SKM-1 (cell line): ENCODE data around the gene TDRD1.
A peak's percentile ranks its signal among the peaks of the same experiment; 100 is the strongest.
"Not testable (repeated sequence)": the region's sequence is repeated elsewhere in the genome, so short reads cannot be mapped to it uniquely, and the experiment has no call there.

Experiments
- DNase-seq: peaks from one replicate; lab custom pipeline; 2025; ENCODE audit not compliant: unreplicated experiment; lab: John Stamatoyannopoulos, UW

Gene TDRD1, protein sequence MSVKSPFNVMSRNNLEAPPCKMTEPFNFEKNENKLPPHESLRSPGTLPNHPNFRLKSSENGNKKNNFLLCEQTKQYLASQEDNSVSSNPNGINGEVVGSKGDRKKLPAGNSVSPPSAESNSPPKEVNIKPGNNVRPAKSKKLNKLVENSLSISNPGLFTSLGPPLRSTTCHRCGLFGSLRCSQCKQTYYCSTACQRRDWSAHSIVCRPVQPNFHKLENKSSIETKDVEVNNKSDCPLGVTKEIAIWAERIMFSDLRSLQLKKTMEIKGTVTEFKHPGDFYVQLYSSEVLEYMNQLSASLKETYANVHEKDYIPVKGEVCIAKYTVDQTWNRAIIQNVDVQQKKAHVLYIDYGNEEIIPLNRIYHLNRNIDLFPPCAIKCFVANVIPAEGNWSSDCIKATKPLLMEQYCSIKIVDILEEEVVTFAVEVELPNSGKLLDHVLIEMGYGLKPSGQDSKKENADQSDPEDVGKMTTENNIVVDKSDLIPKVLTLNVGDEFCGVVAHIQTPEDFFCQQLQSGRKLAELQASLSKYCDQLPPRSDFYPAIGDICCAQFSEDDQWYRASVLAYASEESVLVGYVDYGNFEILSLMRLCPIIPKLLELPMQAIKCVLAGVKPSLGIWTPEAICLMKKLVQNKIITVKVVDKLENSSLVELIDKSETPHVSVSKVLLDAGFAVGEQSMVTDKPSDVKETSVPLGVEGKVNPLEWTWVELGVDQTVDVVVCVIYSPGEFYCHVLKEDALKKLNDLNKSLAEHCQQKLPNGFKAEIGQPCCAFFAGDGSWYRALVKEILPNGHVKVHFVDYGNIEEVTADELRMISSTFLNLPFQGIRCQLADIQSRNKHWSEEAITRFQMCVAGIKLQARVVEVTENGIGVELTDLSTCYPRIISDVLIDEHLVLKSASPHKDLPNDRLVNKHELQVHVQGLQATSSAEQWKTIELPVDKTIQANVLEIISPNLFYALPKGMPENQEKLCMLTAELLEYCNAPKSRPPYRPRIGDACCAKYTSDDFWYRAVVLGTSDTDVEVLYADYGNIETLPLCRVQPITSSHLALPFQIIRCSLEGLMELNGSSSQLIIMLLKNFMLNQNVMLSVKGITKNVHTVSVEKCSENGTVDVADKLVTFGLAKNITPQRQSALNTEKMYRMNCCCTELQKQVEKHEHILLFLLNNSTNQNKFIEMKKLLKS

DNA sequence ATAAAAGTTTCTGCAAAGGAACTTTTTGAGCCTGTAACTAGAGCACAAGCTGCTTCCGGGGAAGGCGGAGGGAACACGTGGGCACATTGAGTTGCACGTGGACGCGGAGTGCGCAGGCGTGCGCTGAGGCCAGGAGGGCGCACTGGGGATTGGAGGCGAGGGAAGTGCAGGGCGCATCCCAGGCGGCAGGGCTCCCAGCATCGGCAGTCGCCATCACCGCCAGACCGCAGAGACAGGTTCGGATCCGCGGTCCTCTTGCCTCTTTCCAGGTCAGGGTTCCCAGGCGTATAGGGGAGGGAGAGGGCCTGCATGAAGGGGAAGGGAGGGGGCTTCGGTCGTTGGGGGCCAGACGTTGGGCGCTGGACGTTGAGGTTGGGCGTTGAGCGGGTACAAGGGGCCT, at the start of gene TDRD1:
Gene TDRD1, plus strand, starts transcription at position 206 of the 400 bp plus-strand sequence. CDS start 8,479 bp downstream, outside the sequence.
- no peak for DNase-seq

DNA sequence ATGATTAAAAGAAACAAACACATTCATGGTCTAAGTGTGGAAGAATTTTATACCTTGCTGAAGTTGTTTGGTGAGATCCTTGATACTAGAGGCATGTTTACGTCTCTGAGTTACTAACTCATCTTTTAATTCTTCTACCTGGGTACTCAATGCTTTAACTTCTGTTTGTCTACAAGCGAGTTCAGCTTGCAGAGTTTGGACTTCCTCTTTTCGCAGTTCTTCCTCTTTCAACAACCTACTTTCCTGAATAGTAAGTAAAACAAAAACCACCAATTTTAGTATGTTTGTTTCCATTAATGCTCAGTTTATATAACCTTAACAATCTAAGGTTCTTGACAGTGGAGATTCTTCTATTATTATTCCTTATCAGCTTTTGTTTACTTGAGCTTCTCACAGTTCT, 48.1 kb upstream of the TDRD1 start:
- DNase-seq, result peak; percentile 83

DNA sequence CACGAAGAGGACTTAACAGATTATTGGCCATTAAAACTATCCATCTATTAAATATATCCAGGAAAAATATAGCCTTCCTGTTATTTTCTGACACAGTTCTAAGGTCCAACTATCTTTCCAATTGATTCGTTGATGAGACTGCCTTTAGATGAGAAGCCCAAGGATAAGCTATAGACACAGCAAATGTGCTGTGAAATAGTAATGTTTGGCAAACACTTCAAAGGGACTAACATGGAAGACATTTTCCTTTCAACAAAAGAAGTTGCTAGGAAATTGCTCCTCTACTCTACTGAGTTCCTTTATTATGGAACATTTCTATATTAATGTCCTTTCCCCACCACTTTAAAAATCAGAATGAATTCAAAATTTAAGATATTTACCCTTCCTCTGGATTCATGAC, 43.7 kb upstream of the TDRD1 start:
- DNase-seq, result no peak

DNA sequence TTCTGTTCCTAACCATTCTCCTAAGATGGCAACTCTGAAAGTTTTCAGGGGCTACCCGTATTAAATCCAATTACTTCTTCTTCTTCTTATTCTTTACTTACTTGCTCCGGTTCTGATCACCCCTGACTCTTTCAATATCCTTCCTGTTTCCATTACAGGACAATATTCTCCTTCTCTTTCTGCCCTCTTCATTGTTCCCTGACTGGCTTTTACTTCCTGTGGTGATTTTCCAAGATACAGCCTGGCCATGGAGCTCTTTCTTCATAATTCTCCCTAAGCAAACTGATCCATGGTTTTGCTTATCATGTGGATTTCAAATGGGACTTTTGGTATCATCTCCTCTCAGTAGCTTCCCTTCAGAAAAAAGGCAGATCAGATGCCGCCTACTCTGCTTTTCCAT, 40.6 kb upstream of the TDRD1 start:
- DNase-seq, result no peak

DNA sequence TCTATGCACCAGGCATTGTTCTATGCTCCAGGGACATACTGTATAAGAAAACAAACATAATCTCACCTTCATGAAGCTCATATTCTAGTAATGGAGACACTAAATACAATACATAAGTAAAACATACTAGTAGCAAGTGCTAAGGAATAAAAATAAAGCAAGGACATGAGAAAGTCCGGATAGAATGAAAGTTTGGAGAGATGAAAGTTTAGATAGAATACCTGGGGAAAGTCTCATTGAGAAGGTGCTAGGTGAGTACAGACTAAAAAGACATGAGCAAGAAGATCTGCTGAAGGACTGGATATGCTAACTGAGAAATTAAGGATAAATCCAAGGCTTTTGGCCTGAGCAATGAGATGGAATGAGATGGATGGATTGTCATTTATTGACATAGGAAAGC, 39.1 kb upstream of the TDRD1 start:
- DNase-seq, result no peak

DNA sequence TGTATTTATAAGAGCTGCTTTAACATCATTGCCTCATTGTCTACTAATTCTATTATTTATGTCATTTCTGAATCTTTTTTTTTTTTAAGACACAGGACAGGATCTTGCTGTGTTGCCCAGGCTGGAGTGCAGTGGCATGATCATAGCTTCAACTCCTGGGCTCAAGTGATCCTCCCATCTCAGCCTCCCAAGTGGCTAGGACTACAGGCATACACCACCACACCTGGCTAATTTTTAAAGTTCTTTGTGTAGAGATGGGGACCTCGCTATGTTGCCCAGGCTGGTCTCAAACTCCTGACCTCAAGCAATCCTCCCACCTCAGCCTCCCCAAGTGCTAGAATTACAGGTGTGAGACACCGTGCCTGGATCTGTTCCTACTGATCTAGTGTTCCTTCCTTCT, 38.3 kb upstream of the TDRD1 start:
- DNase-seq, result not testable (repeated sequence)

DNA sequence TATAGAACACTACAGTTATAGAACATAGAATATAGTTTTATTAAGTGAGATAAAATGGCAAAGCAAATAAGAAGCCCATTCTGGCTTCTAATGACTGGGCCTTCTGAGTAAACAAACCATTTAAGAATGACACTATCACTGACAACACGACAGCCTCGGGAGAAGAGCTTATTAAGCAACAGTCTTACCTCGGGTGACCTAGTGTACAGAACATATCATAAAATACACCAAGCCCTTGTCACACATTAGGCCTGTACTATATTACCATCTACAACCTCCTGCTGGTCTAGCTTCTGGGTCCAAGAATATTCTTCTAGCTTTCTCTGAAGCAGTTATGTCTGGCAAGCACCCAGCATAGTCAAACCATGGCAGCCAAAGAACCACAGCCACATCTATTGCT, 37.1 kb upstream of the TDRD1 start:
- DNase-seq, result no peak

DNA sequence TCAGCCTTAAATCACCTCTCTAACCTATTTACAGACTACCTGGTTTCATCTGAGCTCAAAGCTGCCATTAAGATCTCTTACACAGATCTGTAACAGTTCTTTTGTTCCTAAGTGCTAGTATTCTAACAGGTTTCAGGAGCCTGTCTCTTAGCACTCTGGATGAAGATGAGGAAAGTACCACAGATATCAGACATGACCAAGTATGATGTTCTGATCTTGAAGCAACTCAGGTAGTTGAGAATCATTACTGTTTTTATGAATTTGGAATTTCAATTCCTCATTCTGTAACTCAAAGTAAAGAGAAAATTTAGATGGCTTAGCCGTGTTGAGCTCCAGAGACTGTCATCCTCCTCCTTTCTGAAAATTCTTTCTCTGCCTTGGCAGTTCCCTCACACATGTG, 36.0 kb upstream of the TDRD1 start:
- no peak for DNase-seq

DNA sequence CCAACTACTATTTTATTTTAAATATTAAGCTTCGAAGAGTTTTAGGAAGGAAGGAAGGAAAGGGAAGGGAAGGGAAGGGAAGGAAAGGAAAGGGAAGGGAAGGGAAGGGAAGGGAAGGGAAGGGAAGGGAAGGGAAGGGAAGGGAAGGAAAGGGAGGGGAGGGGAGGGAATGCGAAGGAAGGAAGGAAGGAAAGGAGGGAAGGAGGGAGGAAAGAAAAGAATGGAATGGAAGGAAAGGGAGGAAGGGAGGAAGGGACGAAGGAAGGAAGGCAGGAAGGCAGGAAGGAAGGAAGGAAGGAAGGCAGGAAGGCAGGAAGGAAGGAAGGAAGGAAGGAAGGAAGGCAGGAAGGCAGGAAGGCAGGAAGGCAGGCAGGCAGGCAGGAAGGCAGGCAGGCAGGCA, 29.7 kb upstream of the TDRD1 start:
- DNase-seq, result not testable (repeated sequence)

DNA sequence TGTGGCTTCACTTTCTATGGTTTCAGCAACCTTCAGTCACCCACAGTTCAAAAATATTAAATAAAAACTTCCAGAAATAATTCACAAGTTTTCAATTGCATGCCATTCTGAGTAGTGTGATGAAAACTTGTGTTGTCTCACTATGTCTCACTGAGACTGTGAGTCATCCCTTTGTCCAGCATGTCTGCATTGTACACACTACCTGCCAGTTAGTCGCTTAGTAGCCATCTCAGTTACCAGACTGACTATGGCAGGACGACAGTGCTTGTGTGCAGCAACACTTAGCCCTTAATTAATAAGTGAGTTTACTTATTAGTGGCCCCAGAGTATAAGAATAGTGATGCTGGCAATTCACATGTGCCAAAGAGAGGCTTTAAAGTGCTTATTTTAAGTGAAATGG, 27.7 kb upstream of the TDRD1 start:
- DNase-seq, result no peak

DNA sequence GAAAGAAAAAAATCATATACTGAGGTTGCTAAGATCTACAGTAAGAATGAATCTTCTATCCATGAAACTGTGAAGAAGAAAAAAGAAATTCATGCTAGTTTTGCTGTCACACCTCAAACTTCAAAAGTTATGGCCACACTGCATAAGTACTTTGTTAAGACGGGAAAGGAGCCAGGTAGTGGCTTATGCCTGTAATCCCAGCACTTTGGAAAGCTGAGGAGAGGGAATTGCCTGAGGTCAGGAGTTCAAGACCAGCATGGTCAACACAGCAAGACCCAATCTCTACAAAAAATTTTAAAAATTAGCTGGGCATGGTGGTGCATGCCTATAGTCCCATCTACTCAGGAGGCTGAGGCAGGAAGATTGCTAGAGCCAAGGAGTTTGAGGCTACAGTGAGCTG, 27.3 kb upstream of the TDRD1 start:
- DNase-seq, result no peak

DNA sequence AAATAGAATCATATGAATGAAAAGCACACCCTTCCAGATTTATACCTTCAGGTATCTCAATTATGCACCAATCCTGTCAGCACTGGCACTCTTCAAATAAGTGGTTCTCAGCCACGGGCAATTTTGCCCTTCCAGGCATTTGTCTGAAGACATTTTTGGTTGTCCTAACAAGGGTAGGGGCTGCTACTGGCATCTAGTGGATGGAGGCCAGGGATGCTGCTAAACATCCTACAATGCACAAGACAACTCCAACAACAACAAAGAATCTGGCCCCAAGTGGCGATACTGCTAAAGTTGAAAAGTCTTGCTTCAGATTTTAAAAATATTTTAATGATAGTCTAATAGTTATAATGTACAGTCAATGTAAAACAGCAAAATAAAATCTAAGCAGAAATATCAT, 21.2 kb upstream of the TDRD1 start:
- no peak for DNase-seq

DNA sequence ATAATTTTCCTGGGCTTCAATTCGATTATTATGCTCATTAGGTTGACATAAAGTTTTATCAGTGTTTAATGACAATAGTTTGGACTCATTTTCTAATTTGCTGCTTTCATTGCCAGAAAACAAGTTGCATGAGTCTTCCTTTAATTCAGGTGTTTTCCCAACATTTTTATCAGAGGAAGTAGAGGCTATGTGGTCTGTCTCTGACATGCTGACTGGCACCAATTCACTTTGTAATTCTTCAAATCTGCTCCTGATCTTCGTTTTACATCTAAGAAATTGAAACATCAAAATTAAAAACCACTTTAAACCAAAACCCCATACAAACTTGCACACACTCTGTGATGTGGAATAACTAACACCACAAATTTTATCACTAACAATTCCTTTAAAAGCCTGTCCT, 16.1 kb upstream of the TDRD1 start:
- no peak for DNase-seq

DNA sequence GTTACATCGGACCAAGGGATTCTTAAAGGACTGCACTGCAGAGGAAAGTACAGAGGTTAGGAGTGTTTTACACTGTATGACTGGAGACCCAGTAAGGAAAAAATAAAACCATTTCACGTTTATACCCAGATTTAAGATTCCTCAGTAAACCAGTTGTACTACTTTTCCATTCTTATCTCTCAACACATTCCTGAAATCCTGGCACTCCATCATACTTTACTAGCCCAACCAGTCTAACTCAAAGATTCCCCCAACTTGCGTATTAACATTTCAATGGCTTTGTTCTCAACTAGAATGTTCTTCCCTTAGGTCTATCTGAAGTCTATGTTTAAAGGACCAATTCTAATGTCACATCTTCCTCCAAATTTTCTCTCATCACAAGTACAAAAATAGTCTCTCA, 13.1 kb upstream of the TDRD1 start:
- DNase-seq, result no peak

DNA sequence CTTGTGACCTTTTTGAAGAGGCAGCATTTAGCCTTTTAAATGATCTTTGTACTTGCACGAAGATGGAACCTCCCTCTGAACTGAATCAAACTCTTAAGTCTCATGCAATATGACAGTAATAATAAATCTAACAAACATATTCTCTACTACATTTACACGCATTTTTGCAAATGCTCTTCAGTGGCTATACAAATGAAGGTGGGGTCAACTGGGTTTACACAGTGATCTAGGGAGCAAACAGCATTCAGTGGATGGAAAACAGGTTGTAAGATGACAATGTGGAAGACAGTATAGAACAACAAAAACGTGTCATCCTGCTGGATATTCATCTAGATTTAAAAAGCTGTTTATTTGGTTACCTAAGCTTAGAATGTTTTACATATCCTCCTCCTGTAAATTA, 12.7 kb upstream of the TDRD1 start:
- DNase-seq, result no peak

DNA sequence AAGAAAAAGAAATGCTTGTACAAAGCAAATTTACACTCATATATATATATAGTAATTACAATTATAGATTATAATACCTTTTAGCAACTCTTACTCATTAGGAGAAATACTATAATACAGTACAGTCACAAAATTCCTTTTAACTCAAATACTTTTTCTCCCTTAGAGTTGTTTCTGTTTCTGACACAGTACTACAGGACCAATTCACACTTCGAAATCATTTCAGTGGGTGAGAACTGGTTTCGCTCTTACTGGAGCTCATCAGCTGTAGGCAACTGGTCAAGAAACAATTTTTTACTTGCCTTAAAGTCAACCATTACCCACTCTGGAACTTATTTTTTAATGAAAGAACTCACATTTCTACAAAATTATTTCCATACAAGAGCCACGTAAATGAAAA, 11.2 kb upstream of the TDRD1 start:
- DNase-seq, result no peak

DNA sequence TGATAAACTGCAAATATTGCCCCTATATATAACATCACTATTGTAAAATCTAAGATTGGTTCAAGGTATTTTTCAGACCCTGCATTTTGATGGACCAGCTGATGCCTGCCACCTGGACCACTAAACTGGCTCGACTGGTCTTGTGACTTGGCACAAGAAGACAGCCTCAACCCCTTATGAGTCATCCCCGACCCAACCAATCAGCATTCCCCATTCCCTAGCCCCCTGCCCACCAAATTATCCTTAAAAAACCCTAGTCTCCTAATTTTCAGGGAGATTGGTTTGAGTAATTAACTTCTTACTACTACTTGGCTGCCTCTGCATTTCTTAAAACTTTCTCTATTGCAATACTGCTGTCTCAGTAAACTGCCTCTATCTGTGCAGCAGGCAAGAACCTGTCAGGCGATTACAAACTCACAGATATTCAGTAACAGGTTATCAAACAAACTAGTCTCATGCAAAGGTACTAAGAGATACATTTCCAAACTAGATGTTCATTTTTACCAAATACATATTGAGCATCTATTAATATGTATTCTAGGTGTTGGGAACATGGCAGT, 10.6 kb upstream of the TDRD1 start:
- DNase-seq, result no peak

DNA sequence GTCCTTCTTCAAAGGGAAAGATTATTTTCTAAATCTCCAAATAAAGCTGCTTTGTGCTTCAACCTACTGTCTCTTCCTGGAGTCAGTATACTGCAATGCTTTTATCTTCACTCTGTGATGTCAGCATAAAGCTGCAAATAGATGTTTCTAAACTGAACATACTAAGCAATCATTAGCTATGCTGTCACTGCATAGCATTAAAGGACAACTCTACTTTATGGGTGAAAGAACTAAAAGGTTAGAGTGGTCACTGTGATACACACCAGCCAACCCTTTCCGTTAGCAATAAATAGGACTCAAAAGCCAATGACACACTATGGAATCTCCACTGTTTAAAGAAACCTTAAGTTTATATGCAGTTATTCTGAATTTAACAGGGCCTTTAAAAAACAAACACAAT, 6.9 kb upstream of the TDRD1 start:
- no peak for DNase-seq

DNA sequence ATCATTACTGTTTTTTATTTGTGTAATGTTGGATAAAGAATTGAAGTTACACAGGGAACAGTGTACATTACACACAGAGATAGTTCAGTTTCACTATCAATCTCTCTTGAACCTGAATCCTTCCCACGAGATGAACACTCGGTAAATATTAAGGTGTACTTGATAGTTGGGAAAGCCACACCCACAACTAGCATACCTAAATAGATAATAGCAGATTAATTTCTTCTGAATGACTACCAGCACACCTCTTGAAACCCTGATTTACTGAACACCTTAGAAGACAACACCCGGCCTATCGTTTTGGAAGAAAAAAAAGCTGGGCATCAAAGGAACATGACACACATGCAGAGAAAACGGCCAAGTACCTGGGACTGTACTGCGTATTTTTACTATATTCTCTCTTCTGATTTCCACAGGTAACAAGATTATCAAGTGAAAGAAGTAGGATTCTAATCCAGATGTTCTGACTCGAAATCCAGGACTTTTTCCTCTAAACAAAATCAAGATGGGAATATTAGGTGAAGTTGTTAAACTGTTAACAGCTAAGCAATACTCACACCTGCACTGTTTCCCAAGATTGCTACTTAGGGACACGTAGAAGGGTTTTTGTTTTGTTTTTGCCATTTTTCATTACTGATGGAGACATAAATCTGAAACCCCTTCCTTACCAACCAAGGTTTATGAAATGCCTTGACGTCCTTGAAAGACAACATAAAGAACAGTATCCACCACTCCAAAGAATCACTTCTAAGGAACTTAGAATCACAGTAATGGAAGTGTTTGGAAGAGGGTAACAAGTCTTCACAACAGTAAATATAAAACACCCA, 6.2 kb upstream of the TDRD1 start:
- no peak for DNase-seq

DNA sequence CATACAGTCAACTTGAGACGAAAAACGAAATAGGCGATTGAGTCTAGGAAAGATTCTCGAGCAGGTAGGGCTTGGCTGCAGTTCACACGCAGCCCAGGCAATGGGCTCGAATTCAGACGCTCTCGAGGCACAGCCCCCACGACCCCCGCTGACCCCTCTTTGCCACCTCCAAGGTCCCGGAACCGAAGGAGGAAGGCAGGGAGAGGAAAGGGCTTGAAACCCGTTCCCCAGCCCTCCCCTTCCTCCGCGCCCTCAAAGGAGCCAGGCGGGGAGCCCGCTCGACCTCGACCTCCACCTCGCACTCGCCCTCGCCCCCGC, 5.6 kb upstream of the TDRD1 start:
- DNase-seq, result no peak
